PC-9 (cell line): ENCODE data around the gene USP7. TPM values are rescaled to one million over a fixed set of nuclear protein-coding genes. Genes with fewer than 3 reads are reported as not detected.

ENCODE experiments used
- BruUV-seq: library from RNA; stranded (reverse); fragments of 400-500 nt; replicated peaks from 2 replicates; lab custom pipeline; 2021; lab: Mats Ljungman, UMichigan
- CTCF ChIA-PET: fragments of 300-600 bp; sonication (Branson Sonifier 250); formaldehyde crosslinking; loops from one replicate; lab custom pipeline; 2022; ENCODE audit warnings: antibody characterized with exemption; lab: Charles Lee
- POLR2A ChIA-PET: fragments of 300-600 bp; sonication (Branson Sonifier 250); formaldehyde crosslinking; loops from one replicate; lab custom pipeline; 2022; ENCODE audit warnings: antibody characterized with exemption; ENCODE audit not compliant: unreplicated experiment; lab: Charles Lee
- DNase-seq, 2 experiments: peaks; one replicate each; pipeline versions ENCODE4 v3.0.0 to v3.0.0-alpha.2; 2015 to 2022; ENCODE audit warnings: mixed read lengths in 1 of 2
- H2AFZ ChIP-seq: fragments of 200-600 bp; sonication (generic); 2 replicates; pipeline ENCODE4 v1.8.1; 2017; ENCODE audit warnings: antibody characterized with exemption
- H3F3A ChIP-seq: fragments of 200-600 bp; sonication (generic); 2 replicates; pipeline ENCODE4 v1.8.1; 2017; ENCODE audit warnings: antibody characterized with exemption, mild to moderate bottlenecking, low read depth; ENCODE audit not compliant: insufficient read depth
- H3K27ac ChIP-seq: fragments of 200-600 bp; sonication (generic); 2 replicates; pipeline ENCODE4 v1.6.1; 2016; ENCODE audit warnings: mixed run types
- H3K27me3 ChIP-seq: fragments of 200-600 bp; sonication (generic); 2 replicates; pipeline ENCODE4 v1.6.1; 2016; ENCODE audit warnings: low read depth, mixed run types; ENCODE audit not compliant: insufficient read depth
- H3K36me3 ChIP-seq: fragments of 200-600 bp; sonication (generic); 2 replicates; pipeline ENCODE4 v1.6.1; 2016; ENCODE audit warnings: low read depth, mixed run types
- H3K4me1 ChIP-seq: fragments of 200-600 bp; sonication (generic); replicated peaks from 2 replicates; pipeline ENCODE4 v1.6.1; 2016; ENCODE audit warnings: mixed run types; ENCODE audit not compliant: insufficient read depth
- H3K4me2 ChIP-seq: fragments of 200-600 bp; sonication (generic); 2 replicates; pipeline ENCODE4 v1.6.1; 2017; ENCODE audit warnings: mixed run types
- H3K4me3 ChIP-seq: fragments of 200-600 bp; sonication (generic); 2 replicates; pipeline ENCODE4 v1.6.1; 2016; ENCODE audit warnings: mixed run types
- H3K79me2 ChIP-seq: fragments of 200-600 bp; sonication (generic); 2 replicates; pipeline ENCODE4 v1.6.1; 2017; ENCODE audit warnings: low read depth, mixed run types
- H3K9me2 ChIP-seq: fragments of 200-600 bp; sonication (generic); 2 replicates; pipeline ENCODE4 v1.8.1; 2017; ENCODE audit warnings: mild to moderate bottlenecking; ENCODE audit not compliant: insufficient read depth
- H3K9me3 ChIP-seq: fragments of 200-600 bp; sonication (generic); 2 replicates; pipeline ENCODE4 v1.8.1; 2016; ENCODE audit warnings: low read depth; ENCODE audit not compliant: insufficient read depth
- H4K20me1 ChIP-seq: fragments of 200-600 bp; sonication (generic); 2 replicates; pipeline ENCODE4 v1.8.1; 2017; ENCODE audit not compliant: insufficient read depth
- EZH2 ChIP-seq: fragments of 200-600 bp; sonication (generic); IDR thresholded peaks from 2 replicates; pipeline ENCODE4 v1.8.0; 2017; ENCODE audit warnings: antibody characterized with exemption, low read depth
- intact Hi-C: fragments of 100-400 bp; cut with micrococcal nuclease; formaldehyde crosslinking; loops from one replicate; pipeline ENCODE4 v1.10.0; 2022; ENCODE audit not compliant: unreplicated experiment
- total RNA-seq: library from RNA; stranded (reverse); gene quantifications from 2 replicates; pipeline ENCODE4 v1.2.3, GENCODE V29; 2021
- TF ChIP-seq, protein P1 (sequence below): fragments of 200-600 bp; sonication (generic); conservative IDR thresholded peaks from 2 replicates; pipeline ENCODE4 v1.6.1; 2017; ENCODE audit warnings: mixed run types, antibody characterized with exemption, mild to moderate bottlenecking, moderate library complexity

USP7 gene
- total RNA-seq, 1 experiment from 2014 or later, result 167 TPM

DNA sequence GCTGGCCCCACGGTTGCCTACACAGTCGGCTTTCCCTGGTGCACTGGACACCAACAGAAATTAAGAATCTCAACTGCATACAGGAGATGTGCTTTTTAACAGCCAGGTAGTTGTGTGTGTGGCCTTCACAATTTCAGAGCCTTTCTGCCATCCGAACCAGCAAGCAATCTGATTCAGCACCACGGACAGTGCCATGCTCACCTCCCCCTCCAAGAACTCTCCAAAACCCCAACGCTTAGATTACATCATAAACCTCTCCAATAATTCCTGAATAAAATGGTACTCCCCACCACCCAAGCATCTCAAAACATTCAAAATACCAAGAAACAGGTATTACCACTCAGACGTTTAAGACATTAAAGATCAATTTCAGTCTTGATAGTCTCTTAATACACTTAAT lies 31.8 kb downstream of the USP7 start:
- Histone ChIP-seq H3K36me3 (peaks cover 10% of the 10 kb centered on the region; the same call in 1 of the 2 replicates), H3K4me3 (no peak overlapping the region), H3F3A (peaks cover 25% of the 10 kb centered on the region; the same call in 1 of the 2 replicates), H3K4me2 (no peak overlapping the region), H3K4me1 (peaks cover 4% of the 10 kb centered on the region), H4K20me1 (peaks cover 97% of the 10 kb centered on the region), H3K79me2 (peaks cover 100% of the 10 kb centered on the region), H3K9me3 (no peaks in the 10 kb centered on the region), H2AFZ (no peak overlapping the region), H3K27ac (no peak overlapping the region), H3K27me3 (no peaks in the 10 kb centered on the region), H3K9me2 (no peaks in the 10 kb centered on the region)
- BruUV-seq, result no TSS peak
- no peak for TF ChIP-seq EZH2
- TF ChIP-seq, protein P1, sequence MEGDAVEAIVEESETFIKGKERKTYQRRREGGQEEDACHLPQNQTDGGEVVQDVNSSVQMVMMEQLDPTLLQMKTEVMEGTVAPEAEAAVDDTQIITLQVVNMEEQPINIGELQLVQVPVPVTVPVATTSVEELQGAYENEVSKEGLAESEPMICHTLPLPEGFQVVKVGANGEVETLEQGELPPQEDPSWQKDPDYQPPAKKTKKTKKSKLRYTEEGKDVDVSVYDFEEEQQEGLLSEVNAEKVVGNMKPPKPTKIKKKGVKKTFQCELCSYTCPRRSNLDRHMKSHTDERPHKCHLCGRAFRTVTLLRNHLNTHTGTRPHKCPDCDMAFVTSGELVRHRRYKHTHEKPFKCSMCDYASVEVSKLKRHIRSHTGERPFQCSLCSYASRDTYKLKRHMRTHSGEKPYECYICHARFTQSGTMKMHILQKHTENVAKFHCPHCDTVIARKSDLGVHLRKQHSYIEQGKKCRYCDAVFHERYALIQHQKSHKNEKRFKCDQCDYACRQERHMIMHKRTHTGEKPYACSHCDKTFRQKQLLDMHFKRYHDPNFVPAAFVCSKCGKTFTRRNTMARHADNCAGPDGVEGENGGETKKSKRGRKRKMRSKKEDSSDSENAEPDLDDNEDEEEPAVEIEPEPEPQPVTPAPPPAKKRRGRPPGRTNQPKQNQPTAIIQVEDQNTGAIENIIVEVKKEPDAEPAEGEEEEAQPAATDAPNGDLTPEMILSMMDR, result no peak
- CTCF ChIA-PET, result interaction anchor here (0.5 kb wide), 1 partner anchor 36 kb away, joined by 3 read pairs; no protein-coding TSS in a partner anchor
- intact Hi-C loops, result loop anchor here (10.0 kb wide), 1 partner anchor 73 kb away; no protein-coding TSS in a partner anchor
- POLR2A ChIA-PET, result interaction anchor here (0.7 kb wide), 1 partner anchor 196 kb away, joined by 8 read pairs; no protein-coding TSS in a partner anchor
- DNase-seq, result peak in 1 of 2 experiments; percentile 24

DNA sequence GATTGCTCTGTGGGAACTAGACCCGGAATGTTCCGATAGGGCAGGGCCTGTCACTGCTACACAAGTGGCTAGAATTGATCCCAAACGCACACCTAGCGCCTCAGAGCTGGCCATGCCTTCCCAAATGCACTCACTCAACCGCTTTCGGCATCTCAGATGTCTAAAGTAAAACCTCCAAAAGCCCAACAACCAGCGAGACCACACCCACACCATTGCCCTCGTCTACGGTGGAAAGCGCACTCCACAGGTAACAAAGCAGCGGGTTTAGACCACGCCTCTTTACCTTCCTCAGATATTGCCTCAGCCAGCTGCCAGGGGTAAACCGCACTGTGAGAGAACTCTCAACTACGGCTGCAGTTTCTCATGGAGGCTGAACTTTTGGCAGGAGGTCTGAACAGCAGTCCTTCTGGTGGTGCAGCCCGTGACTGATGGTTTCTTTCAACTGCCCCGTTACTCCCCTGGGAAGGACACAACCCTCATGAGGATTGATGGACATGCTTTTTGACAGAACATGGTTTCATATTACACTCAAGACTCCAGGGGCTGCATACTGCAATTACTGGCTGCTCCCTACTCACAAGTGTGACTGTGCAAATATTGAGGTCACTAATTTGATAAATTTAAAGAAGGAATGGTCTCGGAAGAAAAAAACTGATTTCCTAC lies 34.5 kb downstream of the USP7 start:
- no peak overlapping the region for H3K27ac ChIP-seq
- ChIA-PET POLR2A (interaction anchor here (0.7 kb wide), 1 partner anchor 124 kb away, joined by 3 read pairs; no protein-coding TSS in a partner anchor), CTCF (no interaction called here)
- no peaks in the 10 kb centered on the region for H3K27me3 ChIP-seq
- peaks cover 98% of the 10 kb centered on the region for H3K79me2 ChIP-seq
- no peaks in the 10 kb centered on the region for H3K4me1 ChIP-seq
- H3F3A ChIP-seq, result peaks cover 22% of the 10 kb centered on the region; the same call in 1 of the 2 replicates
- H3K9me2 ChIP-seq, result no peaks in the 10 kb centered on the region
- DNase-seq, result no peak
- peaks cover 17% of the 10 kb centered on the region; the same call in 1 of the 2 replicates for H3K36me3 ChIP-seq
- no TSS peak for BruUV-seq
- H3K4me2 ChIP-seq, result no peak overlapping the region
- H3K9me3 ChIP-seq, result no peaks in the 10 kb centered on the region
- intact Hi-C loops, result no loop called here
- no peak for TF ChIP-seq EZH2
- TF ChIP-seq, protein P1, result no peak
- peaks cover 85% of the 10 kb centered on the region for H4K20me1 ChIP-seq
- H3K4me3 ChIP-seq, result no peak overlapping the region
- no peak overlapping the region for H2AFZ ChIP-seq

DNA sequence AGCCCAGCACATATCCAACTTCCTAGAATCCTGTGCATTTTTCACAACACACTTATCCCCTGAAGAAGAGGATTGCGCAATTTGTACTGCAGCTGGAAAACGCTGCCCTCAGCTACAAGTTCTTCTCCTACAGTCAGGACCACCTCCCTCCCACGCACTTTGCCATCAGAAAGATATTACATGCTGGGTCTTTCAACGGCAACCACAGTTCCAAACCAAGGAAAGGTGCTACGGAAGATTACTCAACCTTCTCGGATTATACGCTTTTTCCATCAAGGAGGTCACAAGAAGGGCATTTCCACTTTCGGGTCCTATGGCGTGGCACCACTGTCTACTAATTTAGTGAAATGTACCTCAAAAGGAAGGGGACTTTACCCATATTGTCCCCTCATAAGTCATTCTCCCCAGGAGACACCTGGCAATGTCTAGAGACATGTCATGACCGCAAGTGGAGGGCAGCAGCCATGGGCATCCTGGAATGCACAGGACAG lies 35.2 kb downstream of the USP7 start:
- Histone ChIP-seq H3K4me2 (no peak overlapping the region), H3K27me3 (no peaks in the 10 kb centered on the region), H3K79me2 (peaks cover 93% of the 10 kb centered on the region), H3F3A (peaks cover 19% of the 10 kb centered on the region; the same call in 1 of the 2 replicates), H3K36me3 (peaks cover 18% of the 10 kb centered on the region; the same call in 1 of the 2 replicates), H3K4me3 (no peak overlapping the region), H3K27ac (no peak overlapping the region), H4K20me1 (peaks cover 85% of the 10 kb centered on the region), H2AFZ (no peak overlapping the region), H3K4me1 (no peaks in the 10 kb centered on the region), H3K9me2 (no peaks in the 10 kb centered on the region), H3K9me3 (no peaks in the 10 kb centered on the region)
- BruUV-seq, result no TSS peak
- no peak for DNase-seq
- ChIA-PET POLR2A (interaction anchor here (0.7 kb wide), 1 partner anchor 123 kb away, joined by 3 read pairs; no protein-coding TSS in a partner anchor), CTCF (no interaction called here)
- TF ChIP-seq, protein P1, result no peak
- intact Hi-C loops, result no loop called here
